Prostate gland (tissue), 2 donors: Measurements from ENCODE around the gene POLR3C. TPM values are rescaled to one million over a fixed set of nuclear protein-coding genes. Genes with fewer than 3 reads are reported as not detected.
"Not testable (repeated sequence)": the region's sequence is repeated elsewhere in the genome, so short reads cannot be mapped to it uniquely, and the experiment has no call there.

Experiments used
- DNase-seq: peaks from one replicate; pipeline ENCODE4 v3.0.0-alpha.2; 2019; ENCODE audit warnings: low spot score
- H3K27ac ChIP-seq, 2 donors: fragments of 200-600 bp; sonication (generic); 2 replicates each; pipeline ENCODE4 v1.5.1; 2017 to 2019
- H3K27me3 ChIP-seq: fragments of 200-600 bp; sonication (generic); replicated peaks from 2 replicates; pipeline ENCODE4 v1.5.1; 2019; ENCODE audit not compliant: insufficient read depth
- H3K36me3 ChIP-seq, 2 donors: fragments of 200-600 bp; sonication (generic); 1 replicate in 1 of 2; 2 replicates in 1 of 2; pipeline versions ENCODE4 v1.5.1 to v1.8.1; 2017 to 2019
- H3K4me1 ChIP-seq: fragments of 200-600 bp; sonication (generic); replicated peaks from 2 replicates; pipeline ENCODE4 v1.5.1; 2019
- H3K4me3 ChIP-seq, 2 donors: fragments of 200-600 bp; sonication (generic); 2 replicates each; pipeline ENCODE4 v1.5.1; 2017 to 2019
- H3K9me3 ChIP-seq: fragments of 200-600 bp; sonication (generic); 2 replicates; pipeline ENCODE4 v1.5.1; 2017
- POLR2A ChIP-seq: fragments of 450-650 bp; IDR thresholded peaks from one replicate; pipeline ENCODE4 v1.6.1; 2016; ENCODE audit warnings: antibody characterized with exemption, mild to moderate bottlenecking
- POLR2AphosphoS5 ChIP-seq: sonication (generic); formaldehyde crosslinking; IDR thresholded peaks from one replicate; pipeline ENCODE4 v1.6.1; 2017; ENCODE audit warnings: antibody characterized with exemption
- WGBS: methylation state at CpG from one replicate; pipeline ENCODE4 v1.1.5; 2018; 5-methylcytosine and 5-hydroxymethylcytosine counted together
- intact Hi-C: fragments of 100-400 bp; cut with DNase I; formaldehyde crosslinking; loops from one replicate; pipeline ENCODE4 v1.14.2; 2022
- total RNA-seq, 2 donors: library from RNA; depleted of rRNA; stranded (reverse); fragments of >200 nt; gene quantifications; one replicate each; pipeline ENCODE4 v1.1.0, GENCODE V29; 2016
- TF ChIP-seq, protein P1 (sequence below), 4 experiments: fragments of 200-600 bp in 2 of 4; fragments of 450-650 bp in 2 of 4; sonication (generic) in 2 of 4; IDR thresholded peaks; 1 replicate in 3 of 4; 2 replicates in 1 of 4; pipeline ENCODE4 v1.5.1; 2016 to 2019; ENCODE audit warnings: antibody characterized with exemption in 4 of 4, mild to moderate bottlenecking in 2 of 4, moderate library complexity in 2 of 4

Gene POLR3C
- total RNA-seq, 2 donors from 2014 or later, result 22.5 to 48.0 TPM

DNA sequence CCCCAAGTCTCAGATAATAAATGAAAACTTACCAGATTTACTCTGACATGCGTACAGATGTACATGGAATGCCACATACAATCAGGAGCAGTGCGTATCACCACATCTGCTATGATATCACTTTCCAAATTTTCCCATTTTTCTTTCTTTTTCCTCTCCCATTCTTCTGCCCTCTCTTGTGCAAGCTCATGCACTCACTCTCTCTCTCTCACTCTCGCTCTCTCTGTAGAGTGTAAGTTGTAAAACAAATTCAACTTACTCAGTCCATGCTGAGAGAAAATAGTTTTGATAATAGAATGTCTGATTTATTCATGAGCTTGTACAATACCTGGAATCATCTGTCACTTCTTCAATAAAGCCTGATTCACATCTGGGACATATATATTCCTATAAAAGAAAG is 35.4 kb upstream of the POLR3C start:
- TF ChIP-seq, protein P1, sequence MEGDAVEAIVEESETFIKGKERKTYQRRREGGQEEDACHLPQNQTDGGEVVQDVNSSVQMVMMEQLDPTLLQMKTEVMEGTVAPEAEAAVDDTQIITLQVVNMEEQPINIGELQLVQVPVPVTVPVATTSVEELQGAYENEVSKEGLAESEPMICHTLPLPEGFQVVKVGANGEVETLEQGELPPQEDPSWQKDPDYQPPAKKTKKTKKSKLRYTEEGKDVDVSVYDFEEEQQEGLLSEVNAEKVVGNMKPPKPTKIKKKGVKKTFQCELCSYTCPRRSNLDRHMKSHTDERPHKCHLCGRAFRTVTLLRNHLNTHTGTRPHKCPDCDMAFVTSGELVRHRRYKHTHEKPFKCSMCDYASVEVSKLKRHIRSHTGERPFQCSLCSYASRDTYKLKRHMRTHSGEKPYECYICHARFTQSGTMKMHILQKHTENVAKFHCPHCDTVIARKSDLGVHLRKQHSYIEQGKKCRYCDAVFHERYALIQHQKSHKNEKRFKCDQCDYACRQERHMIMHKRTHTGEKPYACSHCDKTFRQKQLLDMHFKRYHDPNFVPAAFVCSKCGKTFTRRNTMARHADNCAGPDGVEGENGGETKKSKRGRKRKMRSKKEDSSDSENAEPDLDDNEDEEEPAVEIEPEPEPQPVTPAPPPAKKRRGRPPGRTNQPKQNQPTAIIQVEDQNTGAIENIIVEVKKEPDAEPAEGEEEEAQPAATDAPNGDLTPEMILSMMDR (IDR thresholded peaks at IDR 0.05), result no peak
- TF ChIP-seq POLR2A (no peak), POLR2AphosphoS5 (no peak)
- 97% methylated on average over 3 of the region's 3 CpGs for WGBS
- Histone ChIP-seq H3K9me3 (no peaks in the 10 kb centered on the region), H3K4me1 (no peaks in the 10 kb centered on the region), H3K27me3 (no peaks in the 10 kb centered on the region), H3K4me3 (no peak overlapping the region), H3K36me3 (no peaks in the 10 kb centered on the region), H3K27ac (no peak overlapping the region)
- intact Hi-C loops, result no loop called here
- no peak for DNase-seq

DNA sequence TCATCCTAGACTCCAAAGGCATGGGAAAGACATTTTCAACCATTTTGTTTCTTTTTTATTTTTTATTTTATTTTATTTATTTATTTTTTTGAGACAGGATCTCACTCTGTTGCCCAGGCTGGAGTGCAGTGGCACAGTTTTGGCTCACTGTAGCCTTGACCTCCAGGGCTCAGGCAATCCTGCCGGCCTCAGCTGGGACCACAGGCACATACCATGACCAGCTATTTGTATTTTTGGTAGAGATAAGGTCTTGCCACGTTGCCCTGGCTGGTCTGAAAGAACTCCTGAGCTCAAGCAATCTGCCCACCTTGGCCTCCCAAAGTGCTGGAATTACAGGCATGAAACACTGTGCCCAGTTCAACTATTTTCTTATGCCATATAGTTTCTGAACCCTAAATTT is 32.1 kb upstream of the POLR3C start:
- H3K4me3 ChIP-seq, H3K27ac ChIP-seq, H3K4me1 ChIP-seq, H3K36me3 ChIP-seq, H3K27me3 ChIP-seq, intact Hi-C loops, DNase-seq, H3K9me3 ChIP-seq: not testable (repeated sequence)
- 81% methylated on average over 2 of the region's 2 CpGs for WGBS

DNA sequence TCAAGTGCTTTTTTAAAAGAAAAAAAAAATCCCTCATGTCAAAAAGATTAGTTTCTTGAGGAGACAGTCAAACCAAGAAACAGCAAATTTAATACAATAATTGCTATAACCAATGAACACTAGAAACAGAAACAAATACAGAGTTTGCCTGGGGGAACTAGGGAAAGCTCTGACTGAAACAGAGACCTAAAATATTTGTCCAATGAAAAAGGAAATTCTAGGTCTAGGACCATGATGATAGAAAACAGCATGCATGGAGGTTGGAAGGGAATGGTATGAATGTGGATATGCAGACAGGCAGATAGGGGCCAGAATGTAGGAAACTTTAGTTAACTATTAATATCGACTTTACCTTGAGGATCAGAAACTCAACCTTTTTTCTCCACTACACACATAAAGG is 31.5 kb upstream of the POLR3C start:
- WGBS, result 90% methylated on average over 1 of the region's 1 CpG
- no peaks in the 10 kb centered on the region for H3K27me3 ChIP-seq
- H3K9me3 ChIP-seq, result no peaks in the 10 kb centered on the region
- intact Hi-C loops, result no loop called here
- no peaks in the 10 kb centered on the region for H3K4me1 ChIP-seq
- DNase-seq, result no peak
- H3K4me3 ChIP-seq, result no peak overlapping the region
- no peaks in the 10 kb centered on the region for H3K36me3 ChIP-seq
- H3K27ac ChIP-seq, result no peak overlapping the region
- TF ChIP-seq POLR2AphosphoS5, result no peak
- TF ChIP-seq, protein P1 (IDR thresholded peaks at IDR 0.05), result no peak
- TF ChIP-seq POLR2A, result no peak

DNA sequence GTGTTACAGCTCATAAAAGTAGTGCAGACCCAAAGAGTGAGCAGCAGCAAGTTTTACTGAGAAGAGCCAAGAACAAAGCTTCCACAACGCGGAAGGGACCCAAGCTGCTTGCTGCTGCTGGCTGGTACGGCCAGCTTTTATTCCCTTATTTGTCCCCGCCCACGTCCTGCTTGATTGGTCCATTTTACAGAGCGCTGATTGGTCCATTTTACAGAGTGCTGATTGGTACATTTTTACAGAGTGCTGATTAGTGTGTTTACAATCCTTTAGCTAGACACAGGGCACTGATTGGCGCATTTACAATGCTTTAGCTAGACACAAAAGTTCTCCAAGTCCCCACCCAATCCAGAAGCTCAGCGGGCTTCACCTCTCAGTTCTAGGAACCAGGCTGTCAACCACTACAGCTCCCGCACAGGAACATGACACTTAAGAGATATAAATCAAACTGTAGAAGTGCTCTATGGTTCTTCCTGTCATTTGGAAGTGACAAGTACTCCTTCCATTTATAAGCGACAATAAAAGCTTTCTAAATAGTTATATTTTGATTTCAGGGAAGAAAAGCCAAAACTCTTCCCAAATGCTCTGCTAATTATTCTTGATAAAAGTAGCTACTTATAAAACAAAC is 28.6 kb upstream of the POLR3C start:
- intact Hi-C loops, result no loop called here
- WGBS, result 95% methylated on average over 10 of the region's 10 CpGs

DNA sequence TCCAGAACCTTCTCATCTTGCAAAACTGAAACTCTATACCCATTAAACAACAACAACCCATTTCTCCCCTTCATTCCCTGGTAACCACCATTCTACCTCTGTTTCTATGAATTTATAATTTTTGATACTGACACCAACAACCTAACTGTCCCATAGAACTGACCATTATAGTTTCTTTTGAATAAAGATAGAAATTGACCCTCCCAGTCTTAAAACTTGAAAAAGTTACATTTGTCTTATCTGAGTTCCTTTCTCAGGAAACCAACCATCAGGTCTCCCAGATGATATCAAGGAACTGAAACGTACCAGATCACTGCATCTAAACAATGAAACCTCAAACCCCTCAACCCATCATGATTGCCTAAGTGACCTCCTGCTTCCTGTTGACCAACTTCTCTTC is 27.2 kb upstream of the POLR3C start:
- intact Hi-C loops, result no loop called here
- 87% methylated on average over 1 of the region's 1 CpG for WGBS
- H3K36me3 ChIP-seq, result no peaks in the 10 kb centered on the region
- no peak for DNase-seq
- H3K27me3 ChIP-seq, result no peaks in the 10 kb centered on the region
- TF ChIP-seq POLR2A (no peak), POLR2AphosphoS5 (no peak)
- TF ChIP-seq, protein P1 (IDR thresholded peaks at IDR 0.05), result no peak
- H3K4me3 ChIP-seq, result no peak overlapping the region
- H3K4me1 ChIP-seq, result no peaks in the 10 kb centered on the region
- H3K27ac ChIP-seq, result no peak overlapping the region
- H3K9me3 ChIP-seq, result no peaks in the 10 kb centered on the region

More for the DNA sequence above, 28.6 kb upstream of the POLR3C start:
- Histone ChIP-seq H3K9me3 (no peaks in the 10 kb centered on the region), H3K36me3 (no peaks in the 10 kb centered on the region), H3K4me1 (no peaks in the 10 kb centered on the region), H3K4me3 (no peak overlapping the region), H3K27ac (no peak overlapping the region), H3K27me3 (no peaks in the 10 kb centered on the region)
- TF ChIP-seq, protein P1 (IDR thresholded peaks at IDR 0.05), result no peak
- TF ChIP-seq POLR2AphosphoS5 (no peak), POLR2A (no peak)
- no peak for DNase-seq
